Stimulated activated CD4-positive, alpha-beta T cell treated with anti-CD3 and anti-CD28 coated beads, Interleukin-1b, Interleukin-23, amount 100 ng/mL, for 4 hours (primary cell): ENCODE data around the gene SLC19A1.
"Not testable (repeated sequence)": the region's sequence is repeated elsewhere in the genome, so short reads cannot be mapped to it uniquely, and the experiment has no call there.

Source experiments
- DNase-seq, 2 donors: peaks; one replicate each; pipeline ENCODE4 v3.0.0-alpha.2; 2020; ENCODE audit warnings: low read depth in 2 of 2

Gene SLC19A1

GRCh38 chr21:45576838-45577737 is 34.8 kb upstream of the SLC19A1 start:
- no peak for DNase-seq

DNA sequence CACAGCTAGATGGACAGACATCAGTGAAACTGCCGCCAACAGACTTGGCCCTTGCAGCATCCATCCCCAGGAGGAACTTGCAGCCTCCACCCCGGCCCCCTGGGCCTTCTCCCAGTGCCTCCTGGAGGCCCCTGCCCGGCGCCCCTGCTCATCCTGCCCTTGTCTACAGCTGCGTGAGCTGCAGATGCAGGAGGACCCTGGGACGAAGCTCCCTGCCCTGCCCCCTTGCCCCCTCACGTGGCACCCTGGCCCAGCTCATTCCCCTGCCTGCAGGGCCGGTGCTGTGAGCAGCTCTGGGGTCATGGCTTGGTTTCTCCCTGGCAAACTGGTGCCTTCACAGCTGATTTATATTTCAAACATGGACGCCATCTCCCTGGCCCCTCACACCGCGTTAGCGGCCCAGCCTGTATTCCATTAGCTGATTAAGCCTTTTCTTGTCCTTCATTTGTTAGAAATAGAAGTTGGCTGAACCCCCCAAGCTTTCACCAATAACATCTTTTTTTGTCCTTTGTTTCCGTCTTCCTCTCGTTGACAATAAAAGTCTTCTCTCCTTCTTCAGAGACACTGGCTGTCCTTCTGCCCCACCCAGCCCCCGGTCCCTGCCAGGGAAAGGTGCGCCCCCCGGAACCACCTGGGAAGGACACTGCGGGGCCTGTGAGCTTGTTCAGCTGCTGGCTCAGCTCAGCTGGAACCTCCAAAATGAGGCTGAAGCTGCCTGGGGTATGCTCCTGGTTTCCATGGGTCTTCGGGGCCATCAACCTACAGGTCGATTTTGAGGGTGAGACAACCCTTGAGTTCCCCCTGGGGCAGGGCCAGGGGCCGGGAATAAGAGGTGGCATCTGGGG is 34.0 kb upstream of the SLC19A1 start:
- no peak for DNase-seq

DNA sequence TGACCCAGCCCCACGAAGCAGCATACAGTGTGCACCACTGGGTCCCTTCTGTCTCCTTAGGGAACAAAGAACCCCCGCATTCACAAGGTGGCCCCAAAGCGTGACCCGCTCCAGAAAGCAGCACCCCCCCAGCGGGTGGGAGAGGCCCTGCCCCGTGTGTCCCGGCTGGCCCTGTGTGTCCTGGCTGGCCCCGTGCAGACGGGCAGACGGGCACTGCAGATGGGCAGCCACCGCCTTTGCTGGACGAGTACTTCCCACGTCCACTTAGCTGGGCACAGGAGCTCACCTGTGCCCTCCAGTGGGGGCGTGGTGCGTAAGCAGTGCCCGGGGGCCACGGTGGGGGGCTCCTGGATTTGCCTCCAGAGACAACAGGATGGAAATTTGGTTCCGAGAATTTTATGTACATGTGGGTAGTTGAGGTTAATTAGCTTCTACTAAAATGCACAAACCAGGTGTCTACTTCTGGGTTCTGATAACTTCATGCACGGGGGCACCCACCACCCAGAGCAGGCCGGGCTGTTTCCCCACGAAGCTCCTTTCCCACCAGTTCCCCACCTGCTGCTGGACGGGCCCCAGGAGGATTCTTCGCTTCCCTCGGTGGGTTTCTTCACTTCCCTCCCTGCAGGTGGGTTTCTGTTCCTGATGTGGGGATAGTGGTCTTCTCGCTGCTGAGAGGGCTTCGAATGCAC is 33.2 kb upstream of the SLC19A1 start:
- DNase-seq, result no peak

DNA sequence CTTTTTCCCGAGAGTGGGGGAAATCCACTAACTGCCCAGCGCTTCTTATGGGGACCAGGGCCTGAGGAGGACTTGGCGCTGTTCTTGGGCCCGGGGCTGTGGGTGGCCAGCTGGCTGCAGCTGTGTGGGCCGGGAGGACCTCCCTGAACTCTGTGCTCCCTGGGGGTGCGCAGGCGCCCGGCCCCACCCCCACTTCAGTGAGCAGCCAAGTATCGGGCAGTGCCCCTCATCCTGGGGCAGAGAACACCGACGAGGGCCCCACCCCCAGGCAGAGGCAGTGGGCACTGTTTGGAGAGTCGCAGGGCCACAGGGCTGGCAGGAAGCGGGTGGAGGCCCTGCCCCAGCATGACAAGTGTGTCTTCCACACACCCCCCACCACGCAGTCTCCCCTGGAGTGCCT is 32.5 kb upstream of the SLC19A1 start:
- DNase-seq, result no peak

DNA sequence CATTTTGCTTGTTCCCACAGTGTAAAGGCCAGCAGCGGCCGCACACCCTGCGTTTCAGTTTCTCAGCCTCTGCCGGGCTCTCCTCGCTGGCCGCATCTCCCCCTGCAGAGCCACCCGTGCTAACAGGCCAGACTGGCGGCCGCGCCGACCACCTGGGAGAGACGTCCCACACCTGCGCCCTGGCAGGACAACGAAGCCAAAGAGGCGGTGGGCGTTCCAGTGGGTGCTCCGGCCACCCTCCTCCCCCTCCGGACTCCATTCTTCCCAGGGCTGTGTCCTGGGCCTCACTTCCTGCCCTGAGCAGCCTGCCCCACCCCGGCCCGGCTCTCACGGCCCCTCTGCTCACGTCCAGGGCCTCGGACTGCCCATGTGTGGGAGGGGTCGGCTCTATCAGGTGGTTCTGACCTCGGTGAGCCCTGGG is 31.9 kb upstream of the SLC19A1 start:
- DNase-seq, result no peak

- DNase-seq, result no peak
Observed at GRCh38 chr21:45573452-45574035, 31.3 kb upstream of the SLC19A1 start.

DNA sequence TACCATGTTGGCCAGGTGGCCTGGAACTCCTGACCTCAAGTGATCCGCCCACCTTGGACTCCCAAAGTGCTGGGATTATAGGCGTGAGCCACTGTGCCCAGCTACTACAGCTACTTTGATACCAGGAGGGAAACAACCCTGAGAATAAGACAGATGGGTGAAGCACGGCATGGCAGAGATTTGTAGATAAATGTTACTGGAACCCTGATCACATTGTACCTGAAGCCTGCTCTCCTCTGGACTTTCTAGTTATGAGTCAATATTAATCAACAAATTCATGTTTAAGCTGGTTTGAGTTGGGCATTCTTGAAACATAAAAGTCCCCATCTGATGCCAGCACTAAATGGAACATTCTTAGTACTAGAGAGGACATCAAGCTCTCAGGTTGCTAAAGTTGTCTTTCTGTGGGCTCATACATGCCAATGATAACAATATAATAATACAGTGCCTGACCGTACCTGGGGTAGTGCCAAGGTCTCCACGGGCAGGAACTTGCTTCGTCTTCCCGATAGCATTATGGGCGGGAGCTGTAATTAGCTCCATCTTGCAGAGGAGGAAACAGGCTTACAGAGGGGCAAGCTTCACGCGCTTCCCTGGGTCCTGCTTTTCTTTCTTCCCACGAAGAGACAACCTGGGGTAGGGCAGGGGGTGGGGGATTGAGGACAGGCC is 30.7 kb upstream of the SLC19A1 start:
- DNase-seq, result no peak

DNA sequence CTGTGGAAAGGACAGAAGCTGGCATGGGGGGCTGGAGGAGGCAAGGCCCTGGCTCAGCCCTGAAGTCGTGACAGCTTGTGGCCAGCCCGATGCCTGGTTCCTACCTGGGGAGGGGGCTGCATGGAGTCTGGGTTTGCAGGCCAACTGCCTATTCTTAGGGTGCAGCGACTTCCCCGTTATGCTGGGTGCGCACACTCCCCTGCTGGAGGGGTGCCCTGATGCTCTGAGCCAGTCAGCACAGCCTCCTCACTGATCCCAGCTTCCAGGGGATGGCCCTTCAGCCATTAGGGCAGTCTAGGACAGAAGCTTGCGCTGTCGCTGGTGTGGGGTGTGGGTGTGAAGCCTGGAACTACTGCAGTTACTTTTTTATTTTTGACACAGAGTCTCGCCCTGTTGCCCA is 30.0 kb upstream of the SLC19A1 start:
- no peak for DNase-seq

DNA sequence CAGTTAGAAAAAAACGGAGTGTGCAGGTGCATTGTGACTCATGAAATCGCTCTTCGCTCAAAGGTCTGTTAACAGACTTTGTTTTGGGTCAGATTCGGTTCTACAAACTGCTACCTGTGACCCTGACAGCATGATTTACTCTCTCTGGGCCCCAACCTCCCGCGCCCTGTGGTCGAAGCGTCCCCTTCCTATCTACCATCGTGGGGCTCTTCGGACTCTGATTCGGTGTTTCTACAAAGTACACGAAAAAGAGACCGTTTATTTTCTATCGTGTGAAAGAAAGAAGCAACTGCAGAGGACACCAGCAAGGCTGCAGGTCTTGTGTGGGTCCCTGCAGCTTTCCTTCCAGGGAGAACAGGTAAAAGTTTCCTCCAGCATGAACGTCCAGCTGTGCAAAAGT is 29.4 kb upstream of the SLC19A1 start:
- DNase-seq, result no peak

DNA sequence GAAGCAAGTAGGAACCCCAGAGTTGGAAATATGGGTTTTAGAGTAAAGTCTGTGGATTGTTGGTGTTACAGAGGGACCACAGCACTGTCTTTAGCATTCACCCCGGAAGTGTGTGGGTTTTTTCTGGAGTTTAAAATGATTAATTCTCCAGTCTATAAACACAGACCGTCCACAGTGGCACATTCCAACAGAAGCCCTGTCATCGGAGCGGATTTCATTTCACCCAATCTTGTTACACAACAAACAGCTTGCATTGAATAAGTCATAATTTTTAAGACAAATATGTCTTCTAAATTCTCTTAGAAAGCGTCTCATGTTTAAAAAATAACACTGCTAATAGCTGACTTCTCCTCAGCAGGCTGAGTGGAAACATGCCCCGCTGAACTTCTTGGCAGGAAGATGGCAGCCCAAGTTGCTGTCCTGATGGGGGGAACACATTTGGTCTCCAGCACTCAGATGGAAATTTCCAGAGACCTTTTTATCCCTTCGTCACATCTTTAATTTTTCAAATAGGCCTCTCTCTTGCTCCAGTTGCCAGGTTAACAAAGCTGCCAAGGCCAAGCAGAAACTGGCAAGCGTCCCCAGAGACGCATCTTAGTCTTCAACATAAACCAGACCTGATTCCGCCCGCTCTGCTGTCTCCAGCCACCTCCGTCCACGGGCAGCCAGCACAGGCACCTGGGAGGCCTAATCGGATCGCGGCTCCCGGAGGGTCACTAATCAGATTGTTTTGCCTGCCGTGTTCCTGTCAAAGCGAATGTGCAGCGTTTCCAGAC is 28.8 kb upstream of the SLC19A1 start:
- DNase-seq, result no peak

DNA sequence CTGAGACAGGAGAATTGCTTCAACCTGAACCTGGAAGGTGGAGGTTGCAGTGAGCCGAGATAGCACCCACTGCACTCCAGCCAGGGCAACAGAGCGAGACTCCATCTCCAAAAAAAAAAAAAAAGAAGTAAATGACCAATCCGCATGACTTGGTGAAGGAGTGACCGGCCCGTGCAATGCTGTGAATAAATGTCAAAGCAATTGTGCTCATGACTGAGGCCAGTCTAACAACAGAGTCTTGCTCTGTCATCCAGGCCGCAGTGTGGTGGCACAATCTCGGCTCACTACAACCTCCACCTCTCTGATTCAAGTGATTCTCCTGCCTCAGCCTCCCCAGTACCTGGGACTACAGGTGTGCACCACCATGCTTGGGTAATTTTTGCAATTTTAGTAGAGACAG is 27.8 kb upstream of the SLC19A1 start:
- no peak for DNase-seq

DNA sequence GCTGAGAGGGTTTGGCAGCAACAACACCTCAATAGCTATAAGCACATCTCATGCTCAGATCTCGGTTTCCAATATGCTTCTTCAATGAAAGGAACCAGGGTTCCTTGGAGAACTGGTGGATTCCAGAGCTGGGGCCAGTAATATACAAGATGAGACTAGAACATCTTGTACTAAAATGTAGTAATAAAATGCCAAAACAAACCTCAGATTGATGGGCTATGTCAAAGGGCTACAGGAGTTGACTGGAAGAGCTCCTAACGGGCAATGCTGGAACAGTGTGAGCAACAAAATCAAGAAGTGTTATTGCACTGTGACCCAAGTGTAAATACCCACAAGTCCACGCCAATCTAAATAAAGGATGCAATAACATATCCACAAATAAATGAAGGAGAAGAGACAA is 26.1 kb upstream of the SLC19A1 start:
- no peak for DNase-seq

- DNase-seq, result not testable (repeated sequence)
Observed at GRCh38 chr21:45564137-45564536, 21.9 kb upstream of the SLC19A1 start.

- no peak for DNase-seq
Observed at GRCh38 chr21:45562965-45563364, 20.7 kb upstream of the SLC19A1 start.

GRCh38 chr21:45562402-45562801 is 20.2 kb upstream of the SLC19A1 start:
- DNase-seq, result no peak

DNA sequence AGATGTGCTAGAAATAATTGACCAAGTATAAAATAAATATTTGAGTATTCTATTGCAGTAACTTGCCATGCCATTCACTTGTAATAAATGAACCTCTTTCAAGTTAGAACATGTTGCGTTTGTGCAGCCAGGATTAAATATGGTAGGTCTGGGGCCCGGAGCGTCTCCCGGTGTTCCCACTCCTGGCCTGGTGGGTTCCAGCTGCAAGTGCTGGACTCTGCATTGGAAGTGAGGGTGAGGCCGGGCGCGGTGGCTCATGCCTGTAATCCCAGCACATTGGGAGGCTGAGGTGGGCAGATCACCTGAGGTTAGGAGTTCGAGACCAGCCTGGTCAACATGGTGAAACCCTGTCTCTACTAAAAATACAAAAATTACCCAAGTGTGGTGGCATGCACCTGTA is 19.0 kb upstream of the SLC19A1 start:
- not testable (repeated sequence) for DNase-seq

GRCh38 chr21:45560106-45561021 is 18.1 kb upstream of the SLC19A1 start:
- DNase-seq, result no peak

- DNase-seq, result no peak
Observed at GRCh38 chr21:45559216-45560105, 17.2 kb upstream of the SLC19A1 start.
